IMR-90 (cell line): ENCODE data around the gene THOC6. TPM values are rescaled to one million over a fixed set of nuclear protein-coding genes. Genes with fewer than 3 reads are reported as not detected.

Experiments used
- ATAC-seq: fragments of 200-7000 bp; cut with Tn5 transposase; 2 replicates; pipeline ENCODE4 v1.9.1; 2020; ENCODE audit warnings: low read depth, mild to moderate bottlenecking, moderate library complexity
- BruUV-seq: library from RNA; stranded (reverse); fragments of 400-500 nt; replicated peaks from 2 replicates; lab custom pipeline; 2021; lab: Mats Ljungman, UMichigan
- CTCF ChIA-PET: fragments of 300-600 bp; formaldehyde crosslinking; extraction: SDS; loops from one replicate; lab custom pipeline; 2021; ENCODE audit warnings: antibody characterized with exemption; lab: Yijun Ruan, JAX
- POLR2A ChIA-PET: fragments of 300-600 bp; sonication (Branson Sonifier 250); formaldehyde crosslinking; loops from one replicate; lab custom pipeline; 2022; ENCODE audit warnings: antibody characterized with exemption; ENCODE audit not compliant: unreplicated experiment; lab: Charles Lee
- DNase-seq: peaks from one replicate; pipeline ENCODE4 v3.0.0; 2013
- H2AFZ ChIP-seq: replicated peaks from 2 replicates; pipeline ENCODE3; 2013; ENCODE audit warnings: low read length, mild to moderate bottlenecking; ENCODE audit not compliant: poor library complexity
- H2AK5ac ChIP-seq: 2 replicates; pipeline ENCODE4 v1.6.1; 2013; ENCODE audit warnings: low read depth, low read length, inconsistent platforms
- H2AK9ac ChIP-seq: replicated peaks from 2 replicates; pipeline ENCODE3; 2013; ENCODE audit warnings: mild to moderate bottlenecking, low read depth, low read length, moderate library complexity; ENCODE audit not compliant: poor library complexity
- H2BK120ac ChIP-seq: 2 replicates; pipeline ENCODE4 v1.6.1; 2013; ENCODE audit warnings: low read depth, low read length, inconsistent platforms
- H2BK15ac ChIP-seq: 3 replicates; pipeline ENCODE4 v1.6.1; 2013; ENCODE audit warnings: low read depth, low read length, inconsistent platforms
- H2BK20ac ChIP-seq: 2 replicates; pipeline ENCODE4 v1.6.1; 2013; ENCODE audit warnings: low read depth, mild to moderate bottlenecking, inconsistent platforms, low read length, moderate library complexity
- H2BK5ac ChIP-seq: 2 replicates; pipeline ENCODE4 v1.6.1; 2013; ENCODE audit warnings: mild to moderate bottlenecking, low read depth, low read length, inconsistent platforms; ENCODE audit not compliant: poor library complexity, severe bottlenecking
- H3K14ac ChIP-seq: replicated peaks from 2 replicates; pipeline ENCODE4 v1.6.1; 2013; ENCODE audit warnings: low read depth, low read length, inconsistent platforms
- H3K18ac ChIP-seq: 2 replicates; pipeline ENCODE4 v1.6.1; 2013; ENCODE audit warnings: low read depth, low read length, control low read depth
- H3K23ac ChIP-seq: 2 replicates; pipeline ENCODE4 v1.6.1; 2013; ENCODE audit warnings: low read depth, low read length, inconsistent platforms
- H3K27ac ChIP-seq: 2 replicates; pipeline ENCODE4 v1.5.1; 2013; ENCODE audit warnings: mild to moderate bottlenecking, control low read depth, low read length; ENCODE audit not compliant: insufficient read depth
- H3K27me3 ChIP-seq: 2 replicates; pipeline ENCODE4 v1.6.1; 2013; ENCODE audit warnings: low read length; ENCODE audit not compliant: control insufficient read depth, insufficient read depth
- H3K36me3 ChIP-seq: 2 replicates; pipeline ENCODE4 v1.6.1; 2013; ENCODE audit warnings: low read length, mixed read lengths; ENCODE audit not compliant: control insufficient read depth, insufficient read depth
- H3K4ac ChIP-seq: 2 replicates; pipeline ENCODE4 v1.6.1; 2013; ENCODE audit warnings: low read depth, low read length, inconsistent platforms
- H3K4me1 ChIP-seq: 2 replicates; pipeline ENCODE4 v1.6.1; 2013; ENCODE audit warnings: low read length, mixed read lengths; ENCODE audit not compliant: control insufficient read depth, insufficient read depth
- H3K4me2 ChIP-seq: 2 replicates; pipeline ENCODE4 v1.6.1; 2013; ENCODE audit warnings: low read depth, mild to moderate bottlenecking, control low read depth, low read length, moderate library complexity
- H3K4me3 ChIP-seq: 2 replicates; pipeline ENCODE4 v1.5.1; 2013; ENCODE audit warnings: low read depth, mild to moderate bottlenecking, control low read depth, low read length, moderate library complexity; ENCODE audit not compliant: insufficient read depth
- H3K56ac ChIP-seq: 2 replicates; pipeline ENCODE4 v1.6.1; 2013; ENCODE audit warnings: low read length, inconsistent platforms; ENCODE audit not compliant: insufficient read depth; ENCODE audit errors: extremely low read depth
- H3K79me1 ChIP-seq, 2 experiments: 2 replicates each; pipeline ENCODE4 v1.6.1; 2013; ENCODE audit warnings: low read length in 2 of 2, inconsistent platforms in 1 of 2, low read depth in 1 of 2
- H3K9ac ChIP-seq: 2 replicates; pipeline ENCODE4 v1.6.1; 2013; ENCODE audit warnings: low read depth, low read length, control low read depth
- H3K9me1 ChIP-seq: 2 replicates; pipeline ENCODE4 v1.6.1; 2013; ENCODE audit warnings: low read length, inconsistent platforms; ENCODE audit not compliant: insufficient read depth
- H3K9me3 ChIP-seq: 2 replicates; pipeline ENCODE4 v1.6.1; 2013; ENCODE audit warnings: low read length; ENCODE audit not compliant: control insufficient read depth, insufficient read depth
- H4K20me1 ChIP-seq: 2 replicates; pipeline ENCODE4 v1.6.1; 2013; ENCODE audit warnings: low read length, inconsistent platforms; ENCODE audit not compliant: insufficient read depth
- H4K5ac ChIP-seq: 2 replicates; pipeline ENCODE4 v1.6.1; 2013; ENCODE audit warnings: mild to moderate bottlenecking, low read depth, low read length, control low read depth
- H4K8ac ChIP-seq, 2 experiments: 2 replicates each; pipeline ENCODE4 v1.6.1; 2013; ENCODE audit warnings: low read depth in 2 of 2, low read length in 2 of 2, control low read depth in 1 of 2, inconsistent platforms in 1 of 2
- H4K91ac ChIP-seq: 2 replicates; pipeline ENCODE4 v1.6.1; 2013; ENCODE audit warnings: low read depth, low read length, inconsistent platforms; ENCODE audit not compliant: insufficient read depth
- CEBPB ChIP-seq: IDR thresholded peaks from 2 replicates; pipeline ENCODE4 v1.6.1; 2012; ENCODE audit warnings: low read depth, low read length, improper control_type of control experiment
- CHD1 ChIP-seq: IDR thresholded peaks from 2 replicates; pipeline ENCODE4 v1.6.1; 2012; ENCODE audit warnings: low read depth, low read length, improper control_type of control experiment
- MAZ ChIP-seq: IDR thresholded peaks from 2 replicates; pipeline ENCODE4 v1.6.1; 2012; ENCODE audit warnings: low read depth, mild to moderate bottlenecking, low read length, improper control_type of control experiment, moderate library complexity, borderline replicate concordance
- NFE2L2 ChIP-seq: fragments of 150-350 bp; IDR thresholded peaks from 2 replicates; pipeline ENCODE4 v1.6.1; 2016; ENCODE audit warnings: low read depth, mild to moderate bottlenecking, low read length
- RAD21 ChIP-seq: IDR thresholded peaks from 2 replicates; pipeline ENCODE4 v1.6.1; 2012; ENCODE audit warnings: low read length, improper control_type of control experiment
- RCOR1 ChIP-seq: IDR thresholded peaks from 2 replicates; pipeline ENCODE4 v1.6.1; 2012; ENCODE audit warnings: mild to moderate bottlenecking, low read length, improper control_type of control experiment; ENCODE audit not compliant: insufficient replicate concordance
- SMC3 ChIP-seq: fragments of 150-350 bp; IDR thresholded peaks from 2 replicates; pipeline ENCODE4 v1.6.1; 2016; ENCODE audit warnings: low read depth, mild to moderate bottlenecking, antibody characterized with exemption, low read length, moderate library complexity
- USF2 ChIP-seq: fragments of 150-350 bp; IDR thresholded peaks from 2 replicates; pipeline ENCODE4 v1.6.1; 2017; ENCODE audit warnings: mild to moderate bottlenecking, antibody characterized with exemption, low read length, low read depth
- WGBS, 2 experiments: methylation state at CpG; one replicate each; pipeline versions ENCODE4 v1.1.5 to v1.1.7; 2013; ENCODE audit warnings: missing lambda C conversion rate in 2 of 2; ENCODE audit not compliant: insufficient read length in 1 of 2; ENCODE audit errors: extremely low coverage in 2 of 2; 5-methylcytosine and 5-hydroxymethylcytosine counted together
- dilution Hi-C: fragments of 300-500 bp; cut with HindIII; formaldehyde crosslinking; loops from one replicate; pipeline ENCODE4 v1.14.3; 2018; ENCODE audit warnings: low sequenced_read_pairs; ENCODE audit not compliant: unreplicated experiment
- in situ Hi-C: fragments of 300-500 bp; cut with MboI; formaldehyde crosslinking; loops from 3 replicates; pipeline ENCODE4 v1.14.3; 2019; ENCODE audit warnings: low sequenced_read_pairs, inconsistent platforms, mixed read lengths
- intact Hi-C: fragments of 100-400 bp; cut with micrococcal nuclease; formaldehyde crosslinking; loops from 2 replicates; pipeline ENCODE4 v1.10.0; 2022
- polyA plus RNA-seq, 3 experiments: library from polyadenylated mRNA; depleted of rRNA; stranded (reverse); fragments of >200 nt; gene quantifications; 2 replicates each; pipeline ENCODE4 v1.2.3, GENCODE V29; 2012; ENCODE audit warnings: low replicate concordance in 1 of 3
- total RNA-seq: library from RNA; depleted of rRNA; stranded (reverse); fragments of >200 nt; gene quantifications from 2 replicates; pipeline ENCODE4 v1.2.3, GENCODE V29; 2012
- TF ChIP-seq, protein P1 (sequence below): fragments of 150-350 bp; IDR thresholded peaks from 2 replicates; pipeline ENCODE4 v1.6.1; 2016; ENCODE audit warnings: low read depth, mild to moderate bottlenecking, low read length, moderate library complexity, borderline replicate concordance

The THOC6 gene
- total and polyA plus RNA-seq, 2 of the 4 experiments (the other 2 are of a cell fraction) = 16.8 to 23.1 TPM

- Histone ChIP-seq H3K36me3 (no peaks in the 10 kb centered on the region), H3K4ac (peak overlapping the region; percentile 81; the same call in 1 of the 2 replicates), H2BK15ac (peak overlapping the region; percentile 36; the same call in 1 of the 3 replicates), H3K9me3 (no peaks in the 10 kb centered on the region), H4K8ac (peak overlapping the region in 1 of 2 experiments; percentile 92; a peak in 2 of 4 replicates), H4K20me1 (no peaks in the 10 kb centered on the region), H2BK120ac (peak overlapping the region; percentile 19; the same call in 1 of the 2 replicates), H3K4me3 (peak overlapping the region; percentile 47; the same call in 1 of the 2 replicates), H2BK5ac (peak overlapping the region; percentile 1), H3K23ac (peak overlapping the region; percentile 59; the same call in 1 of the 2 replicates), H3K4me1 (peaks cover 12% of the 10 kb centered on the region), H2AFZ (peak overlapping the region; percentile 98), H3K56ac (no peak overlapping the region), H2AK9ac (peak overlapping the region; percentile 99), H3K27me3 (peaks cover 3% of the 10 kb centered on the region; the same call in 1 of the 2 replicates), H4K5ac (no peak overlapping the region), H3K9me1 (peaks cover 18% of the 10 kb centered on the region), H3K9ac (no peak overlapping the region), H3K27ac (no peak overlapping the region), H2BK20ac (no peak overlapping the region), H3K18ac (no peak overlapping the region), H3K79me1 (peaks cover 6 to 19% of the 10 kb centered on the region in 2 experiments; a peak in 2 of 4 replicates), H2AK5ac (peak overlapping the region; percentile 97; the same call in 1 of the 2 replicates), H3K4me2 (peak overlapping the region; percentile 32; the same call in 1 of the 2 replicates), H4K91ac (peak overlapping the region; percentile 62; the same call in 1 of the 2 replicates), H3K14ac (no peak overlapping the region)
- no peak for TF ChIP-seq MAZ
- TF ChIP-seq USF2 = no peak
- TF ChIP-seq NFE2L2 = no peak
- no peak for TF ChIP-seq RAD21
- TF ChIP-seq CEBPB = no peak
- TF ChIP-seq RCOR1 = no peak
- TF ChIP-seq CHD1 = no peak
- TF ChIP-seq SMC3 = no peak
- TF ChIP-seq, protein P1, sequence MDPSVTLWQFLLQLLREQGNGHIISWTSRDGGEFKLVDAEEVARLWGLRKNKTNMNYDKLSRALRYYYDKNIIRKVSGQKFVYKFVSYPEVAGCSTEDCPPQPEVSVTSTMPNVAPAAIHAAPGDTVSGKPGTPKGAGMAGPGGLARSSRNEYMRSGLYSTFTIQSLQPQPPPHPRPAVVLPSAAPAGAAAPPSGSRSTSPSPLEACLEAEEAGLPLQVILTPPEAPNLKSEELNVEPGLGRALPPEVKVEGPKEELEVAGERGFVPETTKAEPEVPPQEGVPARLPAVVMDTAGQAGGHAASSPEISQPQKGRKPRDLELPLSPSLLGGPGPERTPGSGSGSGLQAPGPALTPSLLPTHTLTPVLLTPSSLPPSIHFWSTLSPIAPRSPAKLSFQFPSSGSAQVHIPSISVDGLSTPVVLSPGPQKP = no peak
- BruUV-seq = no TSS peak
- ChIA-PET POLR2A (no interaction called here), CTCF (no interaction called here)
- WGBS, 2 experiments = 100% methylated on average over 1 of the region's 7 CpGs; no CpG with 5 or more reads in 1 of the 2 experiments
- ATAC-seq (no peak), DNase-seq (no peak)
- in situ Hi-C loops = no loop called here
- intact Hi-C loops = no loop called here
- dilution Hi-C loops = no loop called here
Observed at GRCh38 chr16:3066440-3066748, 42.6 kb downstream of the THOC6 start.
